Smooth muscle cell (in vitro differentiated cells): Measurements from ENCODE around the gene COL2A1. TPM values are rescaled to one million over a fixed set of nuclear protein-coding genes. Genes with fewer than 3 reads are reported as not detected.

ENCODE experiments used
- DNase-seq: peaks from one replicate; lab custom pipeline; 2025; ENCODE audit not compliant: unreplicated experiment; lab: John Stamatoyannopoulos, UW
- H2AFZ ChIP-seq: fragments of 200-600 bp; sonication (generic); 2 replicates; pipeline ENCODE4 v1.6.0; 2016; ENCODE audit warnings: antibody characterized with exemption, low read depth, mild to moderate bottlenecking
- H3F3A ChIP-seq: fragments of 200-600 bp; sonication (generic); 2 replicates; pipeline ENCODE4 v1.6.0; 2017; ENCODE audit warnings: antibody characterized with exemption, low read depth
- H3K27ac ChIP-seq: fragments of 200-600 bp; sonication (generic); 2 replicates; pipeline ENCODE4 v1.5.1; 2016; ENCODE audit warnings: low read depth, mild to moderate bottlenecking
- H3K27me3 ChIP-seq: fragments of 200-600 bp; sonication (generic); 2 replicates; pipeline ENCODE4 v1.6.1; 2016; ENCODE audit warnings: low read depth, mild to moderate bottlenecking
- H3K36me3 ChIP-seq: fragments of 200-600 bp; sonication (generic); 2 replicates; pipeline ENCODE4 v1.5.1; 2016; ENCODE audit warnings: low read depth
- H3K4me1 ChIP-seq: fragments of 200-600 bp; sonication (generic); 2 replicates; pipeline ENCODE4 v1.5.1; 2016; ENCODE audit warnings: low read depth
- H3K4me2 ChIP-seq: fragments of 200-600 bp; sonication (generic); 2 replicates; pipeline ENCODE4 v1.6.0; 2016; ENCODE audit warnings: mild to moderate bottlenecking
- H3K4me3 ChIP-seq: fragments of 200-600 bp; sonication (generic); 2 replicates; pipeline ENCODE4 v1.5.1; 2016; ENCODE audit warnings: mild to moderate bottlenecking
- H3K79me2 ChIP-seq: fragments of 200-600 bp; sonication (generic); 2 replicates; pipeline ENCODE4 v1.6.0; 2016; ENCODE audit warnings: low read depth, mild to moderate bottlenecking
- H3K9ac ChIP-seq: fragments of 200-600 bp; sonication (generic); 2 replicates; pipeline ENCODE4 v1.6.0; 2016; ENCODE audit warnings: low read depth
- H3K9me3 ChIP-seq: fragments of 200-600 bp; sonication (generic); replicated peaks from 2 replicates; pipeline ENCODE4 v1.5.1; 2016; ENCODE audit warnings: low read depth
- H4K20me1 ChIP-seq: fragments of 200-600 bp; sonication (generic); 2 replicates; pipeline ENCODE4 v1.6.0; 2016; ENCODE audit warnings: low read depth
- WGBS: methylation state at CpG from one replicate; pipeline ENCODE4 v1.1.7; 2016; ENCODE audit warnings: low lambda C conversion rate; 5-methylcytosine and 5-hydroxymethylcytosine counted together
- polyA plus RNA-seq: library from polyadenylated mRNA; unstranded; fragments of >200 nt; fragmentation: Nextera tagmentation; extraction: Ambion mirVana; gene quantifications from 2 replicates; pipeline ENCODE4 v1.2.1, GENCODE V29; 2016
- total RNA-seq: library from RNA; depleted of rRNA; stranded (reverse); fragments of >200 nt; gene quantifications from 2 replicates; pipeline ENCODE4 v1.2.3, GENCODE V29; 2014
- TF ChIP-seq, protein P1 (sequence below): fragments of 200-600 bp; sonication (generic); IDR thresholded peaks from 2 replicates; pipeline ENCODE4 v1.5.1; 2017; ENCODE audit warnings: borderline replicate concordance, mild to moderate bottlenecking, antibody characterized with exemption; ENCODE audit not compliant: insufficient read depth, poor library complexity, severe bottlenecking

COL2A1 gene
- total and polyA plus RNA-seq, 2 experiments from 2014 or later: 1.6 to 8.6 TPM

GRCh38 chr12:47995981-47996401 lies 8.3 kb downstream of the COL2A1 start:
- Histone ChIP-seq H3K36me3 (no peaks in the 10 kb centered on the region), H3K4me1 (peaks cover 9% of the 10 kb centered on the region), H3K4me3 (no peak overlapping the region), H3K27me3 (peaks cover 23% of the 10 kb centered on the region), H3K79me2 (no peaks in the 10 kb centered on the region), H3K9ac (no peak overlapping the region), H3K4me2 (no peak overlapping the region), H2AFZ (no peak overlapping the region), H3K9me3 (no peaks in the 10 kb centered on the region), H3K27ac (no peak overlapping the region), H3F3A (no peaks in the 10 kb centered on the region), H4K20me1 (no peaks in the 10 kb centered on the region)
- 90% methylated on average over 4 of the region's 4 CpGs for WGBS
- TF ChIP-seq, protein P1, sequence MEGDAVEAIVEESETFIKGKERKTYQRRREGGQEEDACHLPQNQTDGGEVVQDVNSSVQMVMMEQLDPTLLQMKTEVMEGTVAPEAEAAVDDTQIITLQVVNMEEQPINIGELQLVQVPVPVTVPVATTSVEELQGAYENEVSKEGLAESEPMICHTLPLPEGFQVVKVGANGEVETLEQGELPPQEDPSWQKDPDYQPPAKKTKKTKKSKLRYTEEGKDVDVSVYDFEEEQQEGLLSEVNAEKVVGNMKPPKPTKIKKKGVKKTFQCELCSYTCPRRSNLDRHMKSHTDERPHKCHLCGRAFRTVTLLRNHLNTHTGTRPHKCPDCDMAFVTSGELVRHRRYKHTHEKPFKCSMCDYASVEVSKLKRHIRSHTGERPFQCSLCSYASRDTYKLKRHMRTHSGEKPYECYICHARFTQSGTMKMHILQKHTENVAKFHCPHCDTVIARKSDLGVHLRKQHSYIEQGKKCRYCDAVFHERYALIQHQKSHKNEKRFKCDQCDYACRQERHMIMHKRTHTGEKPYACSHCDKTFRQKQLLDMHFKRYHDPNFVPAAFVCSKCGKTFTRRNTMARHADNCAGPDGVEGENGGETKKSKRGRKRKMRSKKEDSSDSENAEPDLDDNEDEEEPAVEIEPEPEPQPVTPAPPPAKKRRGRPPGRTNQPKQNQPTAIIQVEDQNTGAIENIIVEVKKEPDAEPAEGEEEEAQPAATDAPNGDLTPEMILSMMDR: no peak
- no peak for DNase-seq

DNA sequence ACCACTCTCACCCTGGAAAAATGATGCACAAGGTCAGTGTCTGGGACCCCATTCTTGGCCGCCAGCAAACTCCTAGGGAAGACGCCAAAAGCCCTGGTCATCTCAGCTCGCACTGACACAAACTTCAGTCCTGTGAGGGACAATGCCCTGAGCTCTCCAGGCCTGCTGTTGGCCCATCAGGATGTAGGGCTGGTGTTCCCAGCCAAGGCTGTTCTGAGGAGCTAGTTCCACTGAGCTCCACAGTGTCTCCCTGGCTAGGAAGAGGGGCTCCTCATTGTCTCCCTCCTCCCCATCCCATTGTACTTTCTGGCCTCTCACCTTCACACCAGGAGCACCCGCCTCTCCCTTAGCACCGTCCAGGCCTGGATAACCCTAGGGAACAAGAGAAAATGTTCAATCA lies 10.8 kb downstream of the COL2A1 start:
- DNase-seq: no peak
- TF ChIP-seq, protein P1: no peak
- H3F3A ChIP-seq: no peaks in the 10 kb centered on the region
- H4K20me1 ChIP-seq: no peaks in the 10 kb centered on the region
- no peaks in the 10 kb centered on the region for H3K79me2 ChIP-seq
- H3K27me3 ChIP-seq: peaks cover 13% of the 10 kb centered on the region
- no peak overlapping the region for H3K4me3 ChIP-seq
- peaks cover 17% of the 10 kb centered on the region for H3K4me1 ChIP-seq
- WGBS: 92% methylated on average over 5 of the region's 5 CpGs
- H3K27ac ChIP-seq: no peak overlapping the region
- no peak overlapping the region for H2AFZ ChIP-seq
- no peak overlapping the region for H3K4me2 ChIP-seq
- H3K9ac ChIP-seq: no peak overlapping the region
- no peaks in the 10 kb centered on the region for H3K36me3 ChIP-seq
- no peaks in the 10 kb centered on the region for H3K9me3 ChIP-seq

- H3K79me2 ChIP-seq: no peaks in the 10 kb centered on the region
- H3F3A ChIP-seq: no peaks in the 10 kb centered on the region
- peaks cover 22% of the 10 kb centered on the region for H3K4me1 ChIP-seq
- no peak overlapping the region for H3K27ac ChIP-seq
- DNase-seq: no peak
- no peak overlapping the region for H3K4me3 ChIP-seq
- no peaks in the 10 kb centered on the region for H3K36me3 ChIP-seq
- no peak overlapping the region for H2AFZ ChIP-seq
- H4K20me1 ChIP-seq: no peaks in the 10 kb centered on the region
- TF ChIP-seq, protein P1: no peak
- H3K27me3 ChIP-seq: peaks cover 6% of the 10 kb centered on the region
- H3K9ac ChIP-seq: no peak overlapping the region
- 96% methylated on average over 10 of the region's 10 CpGs for WGBS
- H3K4me2 ChIP-seq: no peak overlapping the region
- no peaks in the 10 kb centered on the region for H3K9me3 ChIP-seq
Observed at GRCh38 chr12:47992776-47993175, 11.5 kb downstream of the COL2A1 start.
